GM15510 (cell line): ENCODE data around the gene UBTD2.

ENCODE experiments used
- POLR2A ChIP-seq: IDR thresholded peaks from 3 replicates; pipeline ENCODE4 v1.6.1; 2011; ENCODE audit warnings: borderline replicate concordance; ENCODE audit not compliant: insufficient read length; ENCODE audit errors: extremely low read depth

UBTD2 gene

DNA sequence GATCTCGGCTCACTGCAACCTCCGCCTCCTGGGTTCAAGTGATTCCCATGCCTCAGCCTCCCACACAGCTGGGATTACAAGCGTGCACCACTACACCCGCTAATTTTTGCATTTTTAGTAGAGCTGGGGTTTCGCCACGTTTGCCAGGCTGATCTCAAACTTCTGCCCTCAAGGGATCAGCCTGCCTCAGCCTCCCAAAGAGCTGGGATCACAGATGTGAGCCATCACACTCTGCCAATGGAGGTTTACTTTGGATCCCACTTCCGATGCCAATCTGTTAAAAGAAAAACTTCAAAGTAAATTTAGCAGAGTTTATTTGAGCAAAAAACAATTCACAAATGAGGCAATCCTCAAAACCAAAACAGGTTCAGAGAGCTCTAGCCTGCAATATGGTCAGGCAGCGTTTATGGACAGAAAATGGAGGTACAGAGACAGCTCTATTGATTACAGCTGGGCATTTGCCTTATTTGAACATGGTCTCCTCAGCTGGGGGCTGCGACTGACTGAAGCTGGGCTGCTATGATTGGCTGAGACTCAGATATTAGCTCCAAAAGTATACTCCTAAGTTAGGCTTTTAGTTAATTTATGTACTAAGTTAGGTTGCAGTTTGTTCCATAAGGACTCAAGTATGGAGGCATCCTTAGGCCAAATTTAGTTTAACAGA lies 18.6 kb upstream of the UBTD2 start:
- TF ChIP-seq POLR2A: no peak

DNA sequence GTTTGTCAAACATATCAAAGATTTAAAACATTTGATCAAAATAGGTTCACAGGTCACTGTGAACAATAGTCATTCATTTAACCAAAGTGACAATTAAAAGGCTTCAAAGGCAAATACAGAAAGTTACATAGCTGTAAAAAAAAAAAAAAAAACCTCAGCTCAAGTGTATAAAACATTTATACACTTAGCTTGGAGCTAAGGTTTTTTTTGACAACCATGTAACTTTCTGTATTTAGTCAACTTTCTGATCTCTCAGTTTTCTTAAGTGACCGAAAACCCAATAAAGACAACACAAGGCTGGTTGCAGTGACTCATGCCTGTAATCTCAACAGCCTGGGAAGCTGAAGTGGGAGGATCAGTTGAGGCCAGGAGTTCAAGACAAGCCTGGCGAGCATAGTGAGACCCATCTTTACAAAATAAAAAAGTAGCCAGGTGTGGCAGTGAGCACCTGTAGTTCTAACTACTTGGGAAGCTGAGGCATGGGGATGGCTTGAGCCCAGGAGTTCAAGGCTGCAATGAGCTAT lies 16.4 kb upstream of the UBTD2 start:
- TF ChIP-seq POLR2A: no peak

DNA sequence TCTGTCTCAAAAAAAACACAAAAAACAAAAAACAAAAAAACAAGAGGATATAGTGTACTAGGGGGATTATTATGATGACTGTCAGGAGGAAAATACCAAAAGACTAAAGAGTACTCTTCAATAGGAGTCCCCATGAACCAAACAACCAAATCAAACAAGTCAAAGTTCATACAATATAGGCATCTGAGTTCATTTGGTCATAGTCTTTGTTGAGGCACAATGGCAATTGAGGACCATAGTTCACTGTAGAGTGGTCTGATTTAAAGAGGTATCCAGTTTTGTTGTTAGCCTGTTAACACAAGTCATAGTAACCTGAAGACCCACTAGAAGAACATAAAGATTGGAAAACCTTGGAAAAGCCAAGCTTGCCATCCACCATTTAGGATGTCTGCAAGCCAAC lies 11.3 kb upstream of the UBTD2 start:
- no peak for TF ChIP-seq POLR2A

DNA sequence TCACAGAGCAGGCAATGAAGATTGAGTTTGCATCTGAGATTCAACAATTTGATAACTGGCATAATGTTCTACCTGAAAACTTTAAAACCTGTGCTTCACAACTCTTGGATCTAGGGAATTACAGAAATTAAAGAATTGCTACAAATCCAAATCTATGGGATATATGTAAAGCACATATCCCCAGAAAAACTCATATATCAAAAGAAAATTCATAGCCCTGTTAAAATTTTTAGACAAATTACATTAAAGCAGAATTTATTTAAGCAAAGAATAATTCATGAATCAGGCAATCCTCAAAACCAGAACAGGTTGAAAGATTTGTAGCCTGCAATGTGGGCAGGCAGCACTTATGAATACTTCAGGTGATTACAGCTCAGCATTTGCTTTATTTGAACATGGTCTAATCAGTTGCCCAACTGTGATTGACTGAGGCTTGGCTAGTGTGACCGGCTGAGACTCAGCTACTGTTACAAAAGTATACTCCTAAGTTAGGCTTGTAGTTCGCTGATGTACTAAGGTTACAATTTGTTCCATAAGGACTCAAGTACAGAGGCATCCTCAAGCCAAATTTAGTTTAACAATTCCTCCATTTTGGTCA lies 10.3 kb upstream of the UBTD2 start:
- TF ChIP-seq POLR2A: no peak

DNA sequence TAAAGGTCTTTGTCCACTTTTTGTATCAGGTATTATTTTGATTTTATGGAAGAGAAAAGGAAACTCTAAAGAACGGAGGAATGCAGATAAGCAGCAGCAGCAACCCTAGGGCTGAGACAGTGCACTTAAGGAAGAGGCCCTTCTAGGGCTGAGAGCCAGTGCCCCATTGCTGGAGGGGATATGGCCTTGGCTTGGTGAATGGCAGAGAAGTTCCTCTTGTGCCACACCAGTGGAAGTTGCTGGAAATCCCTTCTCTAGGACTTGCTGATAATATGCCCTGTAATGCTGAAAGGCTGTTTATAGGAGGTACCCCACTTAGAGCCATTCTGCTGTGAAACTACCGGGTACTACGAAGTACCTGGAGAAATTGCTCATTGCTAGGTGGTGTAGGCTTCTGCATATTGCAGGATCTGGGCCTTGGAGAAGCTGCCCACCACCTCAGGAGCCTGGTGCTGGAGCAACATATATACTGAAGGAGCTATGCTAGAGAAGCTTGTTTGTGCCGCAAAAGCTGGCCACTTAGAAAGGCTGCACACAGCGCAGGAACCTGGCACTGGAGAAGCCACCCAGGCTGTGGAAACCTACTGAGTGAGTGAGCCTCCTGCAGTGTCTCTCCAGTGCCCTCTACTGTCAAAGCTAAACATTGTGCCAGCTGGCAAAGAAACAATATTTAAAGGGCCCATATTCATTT lies 9.6 kb upstream of the UBTD2 start:
- TF ChIP-seq POLR2A: no peak

DNA sequence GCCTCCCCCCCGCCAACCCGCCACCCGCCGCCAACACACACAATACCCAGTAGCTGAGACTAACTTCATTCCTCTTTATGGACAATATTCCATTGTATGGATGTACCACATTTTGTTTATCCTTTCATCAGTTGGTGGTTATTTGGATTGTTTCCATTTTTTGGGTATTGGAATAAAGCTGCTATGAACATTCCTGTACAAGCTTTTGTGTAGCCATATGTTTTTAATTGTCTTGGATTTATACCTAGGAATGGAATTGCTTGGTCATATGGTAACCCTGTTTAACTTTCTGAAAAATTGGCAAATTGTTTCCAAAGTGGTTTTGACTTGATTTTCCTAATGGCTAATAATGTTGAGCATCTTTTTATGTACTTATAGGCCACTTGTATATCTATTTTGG lies 4.9 kb upstream of the UBTD2 start:
- no peak for TF ChIP-seq POLR2A

DNA sequence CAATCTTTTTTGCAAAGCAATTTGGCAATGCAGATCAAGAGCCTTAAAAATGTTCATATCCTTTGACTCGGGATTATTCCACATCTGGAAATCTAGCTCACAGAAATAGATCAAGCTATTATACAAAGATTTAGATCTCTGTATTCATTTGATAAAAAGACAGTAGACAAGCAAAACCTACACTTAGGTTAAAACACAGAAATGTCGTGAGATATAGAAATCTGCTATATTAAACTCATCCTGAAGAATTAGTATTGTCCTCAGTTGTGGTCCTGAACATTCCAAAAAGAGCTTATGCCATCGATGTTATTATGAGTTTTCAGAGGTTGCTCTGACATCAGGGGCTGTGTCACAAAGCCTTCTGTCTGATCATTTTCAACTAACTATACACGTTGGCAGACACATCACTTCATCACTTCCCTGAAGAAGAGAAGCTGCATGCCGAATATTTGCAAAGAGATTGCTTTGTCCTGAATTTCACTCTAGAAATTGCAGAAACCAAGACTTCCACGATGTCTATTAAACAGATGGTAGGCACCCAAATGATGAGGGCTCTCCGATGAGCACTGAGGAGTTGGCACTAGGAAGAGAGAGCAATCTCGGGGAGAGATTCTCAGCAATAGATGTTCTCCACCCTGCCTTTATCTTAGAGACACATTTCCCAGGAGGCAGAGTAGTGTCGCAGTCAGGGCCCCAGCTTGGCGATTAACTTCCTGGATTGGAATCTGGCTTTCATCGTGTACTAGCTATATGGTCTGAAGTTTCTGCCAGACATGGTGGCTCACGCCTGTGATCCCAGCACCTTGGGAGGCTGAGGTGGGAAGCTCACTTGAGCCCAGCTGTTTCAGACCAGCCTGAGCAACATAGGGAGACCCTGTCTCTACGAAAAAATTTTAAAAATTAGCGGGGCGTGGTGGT lies 1.9 kb upstream of the UBTD2 start:
- no peak for TF ChIP-seq POLR2A

DNA sequence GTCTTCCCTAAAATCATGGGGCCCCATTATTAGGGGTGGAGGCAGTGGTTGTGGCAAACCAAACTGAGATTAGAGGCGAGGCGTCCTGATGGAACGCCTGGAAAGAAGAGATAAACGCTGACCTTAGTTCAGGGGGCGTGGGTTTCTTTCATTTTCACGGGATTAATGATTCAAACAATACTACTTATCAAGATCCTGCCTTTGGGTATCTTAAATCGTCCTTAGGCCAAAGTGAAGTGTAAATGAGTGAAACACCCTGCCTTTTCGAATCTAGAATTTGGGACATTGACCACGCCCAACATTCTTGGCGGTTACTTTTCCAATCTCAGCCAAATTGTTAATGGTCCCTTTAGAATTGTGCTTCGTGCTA lies 1.0 kb upstream of the UBTD2 start:
- TF ChIP-seq POLR2A: no peak

DNA sequence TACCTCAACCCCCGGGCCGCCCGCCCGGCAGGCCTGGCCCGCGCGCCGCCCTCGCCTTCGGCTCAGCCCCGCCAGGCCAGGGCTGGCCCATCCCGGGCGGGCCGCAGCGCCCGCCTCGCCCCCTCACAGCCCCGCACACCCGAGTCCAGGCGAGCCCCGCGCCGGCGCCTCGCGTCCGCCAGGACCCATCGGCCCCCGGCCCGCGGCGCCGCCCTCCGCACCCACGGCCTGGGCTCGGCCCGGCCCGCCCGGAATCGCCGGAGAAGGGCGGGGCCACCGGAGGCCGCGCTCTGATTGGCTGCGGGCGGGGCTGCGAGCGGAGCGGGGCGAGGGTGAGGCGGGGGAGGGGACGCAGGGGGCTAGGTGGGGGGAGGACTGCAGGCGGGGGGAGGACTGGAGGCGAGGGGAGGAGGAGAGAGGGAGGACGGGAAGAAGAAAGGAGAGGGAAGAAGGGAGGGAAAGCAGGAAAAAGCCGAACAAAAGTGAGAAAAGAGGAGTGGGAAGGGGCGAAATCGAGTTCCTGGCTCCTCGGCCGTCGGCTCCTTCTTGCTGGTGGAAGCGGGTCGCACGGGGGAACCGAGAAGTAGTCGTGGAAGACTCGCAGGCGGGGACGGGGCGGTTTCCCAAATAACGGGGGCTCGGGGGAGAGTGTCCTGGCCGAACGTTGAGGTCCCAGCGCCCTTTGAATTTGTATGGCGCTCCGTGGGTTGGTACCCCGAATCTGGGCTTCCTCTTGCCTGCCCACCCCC lies 472 bp upstream of the UBTD2 start:
- TF ChIP-seq POLR2A: peak; percentile 84

DNA sequence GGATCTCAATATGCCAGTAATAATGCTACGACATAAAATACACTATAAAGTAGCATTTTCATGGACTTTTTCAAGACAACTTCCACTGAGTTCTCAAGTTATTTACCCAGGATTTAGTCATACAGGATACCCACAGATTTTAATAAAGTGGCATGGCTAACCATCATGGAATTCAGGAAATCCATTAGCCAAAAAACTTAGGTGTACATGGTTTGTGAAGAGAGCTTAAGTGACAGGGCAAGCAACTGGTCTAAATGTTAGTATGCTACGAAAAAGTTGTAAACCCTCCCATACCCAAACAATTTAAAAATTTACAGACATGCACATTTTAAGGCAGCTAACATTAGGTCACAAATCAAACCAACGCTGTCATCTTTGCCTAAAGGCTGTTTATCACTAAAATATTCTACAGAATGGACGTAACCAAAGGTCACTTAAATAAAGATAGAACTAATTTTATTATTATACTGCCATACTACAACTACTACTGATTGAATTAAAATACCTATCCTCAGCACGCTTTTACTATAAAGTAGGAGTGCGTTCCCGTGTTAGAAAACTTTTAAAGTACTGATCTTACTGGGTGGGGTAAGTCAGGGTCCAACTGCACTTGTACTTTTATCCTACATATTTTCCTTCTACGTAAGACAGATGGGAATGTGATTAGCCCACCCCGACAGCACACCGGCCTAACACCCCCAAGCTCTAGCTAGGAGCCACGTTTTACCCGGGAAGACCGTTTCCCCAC lies 1.1 kb downstream of the UBTD2 start:
- no peak for TF ChIP-seq POLR2A

DNA sequence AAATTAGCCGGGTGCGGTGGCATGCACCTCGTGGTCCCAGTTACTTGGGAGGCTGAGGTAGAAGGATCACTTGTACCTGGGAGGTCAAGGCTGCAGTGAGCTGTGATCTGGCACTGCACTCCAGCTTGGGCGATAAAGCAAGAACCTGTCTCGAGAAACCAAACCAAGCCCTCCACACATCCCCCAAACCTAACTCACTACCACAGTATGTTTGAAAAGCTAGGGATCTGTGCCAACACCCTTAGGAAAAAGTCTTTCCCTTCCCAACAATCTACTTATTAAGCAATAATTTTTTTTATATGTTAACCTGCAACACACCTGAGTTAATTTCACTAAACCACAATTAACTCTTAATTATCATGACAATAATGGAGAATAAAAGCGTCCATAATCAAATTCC lies 2.2 kb downstream of the UBTD2 start:
- TF ChIP-seq POLR2A: no peak

DNA sequence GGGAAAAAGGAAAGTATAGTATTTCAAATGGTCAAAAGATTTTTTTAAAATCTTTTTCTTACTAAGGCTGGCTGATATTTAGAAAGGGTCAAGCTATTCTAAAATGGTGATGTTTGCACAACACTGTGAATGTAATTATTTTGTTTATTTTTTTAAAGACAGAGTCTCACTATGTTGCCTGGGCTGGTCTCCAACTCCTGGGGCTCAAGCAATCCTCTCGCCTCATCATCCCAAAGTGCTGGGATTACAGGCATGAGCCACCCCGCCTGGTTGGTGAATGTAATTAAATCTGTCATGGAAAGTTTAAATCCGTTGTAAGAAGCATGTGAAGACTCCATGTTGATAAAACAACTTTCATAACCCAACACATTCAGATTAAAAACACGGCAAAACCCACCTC lies 2.6 kb downstream of the UBTD2 start:
- no peak for TF ChIP-seq POLR2A

DNA sequence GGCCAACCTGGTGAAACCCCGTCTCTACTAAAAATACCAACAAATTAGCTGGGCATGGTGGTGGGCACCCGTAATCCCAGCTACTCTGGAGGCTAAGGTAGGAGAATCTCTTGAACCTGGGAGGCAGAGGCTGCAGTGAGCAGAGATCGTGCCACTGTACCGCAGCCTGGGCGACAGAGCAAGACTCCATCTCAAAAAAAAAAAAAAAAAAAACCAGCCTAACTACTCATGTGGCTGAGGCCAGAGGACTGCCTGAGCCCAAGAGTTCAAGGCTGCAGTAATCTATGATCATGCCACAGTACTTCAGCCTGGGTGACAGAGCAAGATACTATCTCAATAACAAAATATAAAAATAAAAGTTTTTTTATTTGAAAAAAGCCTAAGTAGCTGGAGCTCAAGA lies 3.2 kb downstream of the UBTD2 start:
- no peak for TF ChIP-seq POLR2A

DNA sequence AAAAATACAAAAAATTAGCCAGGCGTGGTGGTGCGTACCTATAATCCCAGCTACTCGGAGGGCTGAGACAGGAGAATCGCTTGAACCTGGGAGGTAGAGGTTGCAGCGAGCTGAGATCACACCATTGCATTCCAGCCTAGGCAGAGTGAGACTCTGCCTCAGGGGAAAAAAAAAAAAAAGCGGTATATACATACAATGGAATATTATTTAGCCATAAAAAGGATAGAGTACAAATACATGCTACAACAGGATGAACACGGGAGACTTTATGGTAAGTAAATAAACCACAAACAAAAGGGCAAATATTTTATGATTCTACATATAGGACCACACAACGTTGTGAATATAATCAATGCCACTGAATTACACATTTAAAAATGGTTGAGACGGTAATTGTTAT lies 5.2 kb downstream of the UBTD2 start:
- no peak for TF ChIP-seq POLR2A

DNA sequence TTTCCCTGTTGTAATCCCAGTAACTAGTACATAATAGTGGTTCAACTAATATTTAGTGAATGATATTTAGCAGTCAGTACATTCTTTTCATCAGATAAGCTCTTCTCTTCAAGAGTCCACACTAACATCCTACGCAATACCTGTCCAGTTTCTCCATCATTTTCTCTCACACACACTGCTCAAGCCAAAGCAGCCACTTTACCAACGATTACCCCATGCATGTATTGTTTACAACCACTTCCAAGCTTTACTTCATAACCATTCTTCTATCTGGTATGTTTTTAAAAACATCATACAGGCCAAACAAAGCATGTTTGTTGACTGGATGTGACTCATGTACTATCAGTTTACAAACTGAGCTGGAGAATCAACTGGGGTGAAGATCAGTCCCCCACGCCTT lies 7.3 kb downstream of the UBTD2 start:
- no peak for TF ChIP-seq POLR2A
